Adrenal gland (tissue), 12 donors: Measurements from ENCODE around the gene CTAGE9. TPM values are rescaled to one million over a fixed set of nuclear protein-coding genes. Genes with fewer than 3 reads are reported as not detected.
"Not testable (repeated sequence)": the region's sequence is repeated elsewhere in the genome, so short reads cannot be mapped to it uniquely, and the experiment has no call there.

ENCODE experiments used
- DNase-seq, 7 donors: peaks; one replicate each; pipeline ENCODE4 v3.0.0-alpha.2; 2019 to 2020
- H3K27ac ChIP-seq, 5 donors: fragments of 200-600 bp; sonication (generic) in 4 of 5; 1 replicate in 3 of 5; 2 replicates in 2 of 5; pipeline versions ENCODE4 v1.5.1 to v1.8.0; 2016 to 2020; ENCODE audit warnings: mild to moderate bottlenecking in 1 of 5
- H3K27me3 ChIP-seq: fragments of 200-600 bp; 2 replicates; pipeline ENCODE4 v1.8.0; 2021
- H3K36me3 ChIP-seq, 2 donors: fragments of 200-600 bp; replicated peaks in 1 of 2; 1 replicate in 1 of 2; 2 replicates in 1 of 2; pipeline versions ENCODE4 v1.5.1 to v1.8.0; 2018 to 2022
- H3K4me1 ChIP-seq, 2 donors: fragments of 200-600 bp; replicated peaks in 1 of 2; 1 replicate in 1 of 2; 2 replicates in 1 of 2; pipeline versions ENCODE4 v1.5.1 to v1.8.0; 2018 to 2021
- H3K4me3 ChIP-seq, 4 donors: fragments of 200-600 bp; sonication (generic) in 3 of 4; one replicate each; pipeline ENCODE4 v1.5.1; 2016 to 2018
- H3K9me3 ChIP-seq, 3 donors: fragments of 200-600 bp; sonication (generic) in 1 of 3; replicated peaks in 1 of 3; 1 replicate in 2 of 3; 2 replicates in 1 of 3; pipeline versions ENCODE4 v1.5.1 to v1.8.0; 2016 to 2021
- POLR2A ChIP-seq, 2 donors: fragments of 450-650 bp; IDR thresholded peaks; one replicate each; pipeline ENCODE4 v1.6.1; 2017; ENCODE audit warnings: antibody characterized with exemption in 2 of 2, mild to moderate bottlenecking in 2 of 2, moderate library complexity in 1 of 2
- WGBS, 4 donors: extraction: QIAGEN DNeasy Blood & Tissue Kit in 2 of 4; methylation state at CpG; one replicate each; pipeline versions ENCODE4 v1.1.5 to v1.1.7; 2013 to 2017; 5-methylcytosine and 5-hydroxymethylcytosine counted together
- intact Hi-C, 2 donors: fragments of 100-400 bp; cut with DNase I; formaldehyde crosslinking; loops; one replicate each; pipeline versions ENCODE4 v1.14.1 to v1.15.0; 2022 to 2023
- polyA plus RNA-seq, 3 donors: library from polyadenylated mRNA; stranded (reverse); fragments of 200-250 nt in 2 of 3; fragments of 350-450 nt in 1 of 3; fragmentation: Illumina TruSeq in 1 of 3; extraction: RNeasy Lipid Tissue Mini Kit (QIAGEN cat#74804) in 1 of 3; gene quantifications; one replicate each; pipeline ENCODE4 v1.2.3, GENCODE V29; 2013 to 2014
- total RNA-seq, 9 donors: library from RNA; depleted of rRNA in 4 of 9; stranded (reverse); fragments of >200 nt in 4 of 9; fragments of 120-200 nt in 1 of 9; fragmentation: NEBNext Ultra II Directional in 1 of 9; extraction: Animal tissue kit (Norgen Biotek cat#: 25700) in 1 of 9; gene quantifications; one replicate each; pipeline versions ENCODE4 v1.1.0 to v1.2.4, GENCODE V29; 2013 to 2023
- TF ChIP-seq, protein P1 (sequence below), 6 experiments: fragments of 450-650 bp in 4 of 6; fragments of 200-600 bp in 2 of 6; sonication (generic) in 1 of 6; IDR thresholded peaks; 1 replicate in 5 of 6; 2 replicates in 1 of 6; pipeline versions ENCODE4 v1.5.1 to v1.8.0; 2016 to 2021; ENCODE audit warnings: antibody characterized with exemption in 6 of 6, mild to moderate bottlenecking in 2 of 6, moderate library complexity in 1 of 6
- donor health status: healthy with polysubstance abuse.
- donor health status: Bipolar disorder and iron deficiency.
- donor health status: DM: yes; HTN: yes; CAD: no.
- donor health status: DM: no; HTN: no; CAD: no.
- donor health status: DM: no; HTN: no; CAD: no.
- donor health status: DM: yes; HTN: yes; CAD: no.

CTAGE9 gene
- total and polyA plus RNA-seq, 12 donors, result not detected

DNA sequence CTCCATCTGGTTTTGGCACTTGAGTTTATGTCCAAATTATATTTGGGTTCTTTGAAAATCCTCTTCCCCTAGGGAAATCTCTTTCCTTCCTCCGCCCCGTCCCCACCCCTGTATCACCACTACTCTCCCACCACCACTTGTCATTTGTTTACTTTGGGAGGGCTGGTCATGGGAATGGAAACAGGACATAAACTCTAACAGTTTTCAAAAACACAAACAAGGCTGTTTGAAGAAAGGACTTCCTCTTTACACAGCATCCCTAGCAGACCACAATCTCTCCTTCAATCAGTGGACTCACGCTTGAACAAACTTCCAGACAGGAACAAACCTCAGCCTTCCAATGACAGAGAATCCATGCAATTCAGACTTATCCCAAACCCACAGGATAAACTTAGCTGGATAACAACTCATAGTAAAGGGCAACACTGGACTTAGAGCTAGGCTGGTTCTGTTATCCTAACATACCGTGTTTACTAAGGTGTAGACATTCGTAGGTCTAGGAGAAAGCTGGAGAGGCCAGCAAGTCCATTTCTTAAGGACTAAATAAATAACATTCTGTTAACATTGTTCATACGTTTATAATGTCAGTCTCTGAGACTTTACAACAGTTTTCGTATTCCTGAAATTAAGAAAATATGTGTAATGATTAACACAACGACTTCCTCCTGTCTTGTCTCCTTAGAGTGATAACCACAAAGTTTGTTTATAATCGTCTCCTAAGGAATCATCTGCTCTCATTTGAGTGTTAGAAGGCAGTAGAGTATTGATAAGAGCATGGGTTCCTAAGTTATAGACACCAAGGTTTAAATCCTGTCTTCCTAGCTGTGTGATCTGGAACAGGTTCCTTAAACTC lies 44.1 kb upstream of the CTAGE9 start:
- intact Hi-C loops, result no loop called here

DNA sequence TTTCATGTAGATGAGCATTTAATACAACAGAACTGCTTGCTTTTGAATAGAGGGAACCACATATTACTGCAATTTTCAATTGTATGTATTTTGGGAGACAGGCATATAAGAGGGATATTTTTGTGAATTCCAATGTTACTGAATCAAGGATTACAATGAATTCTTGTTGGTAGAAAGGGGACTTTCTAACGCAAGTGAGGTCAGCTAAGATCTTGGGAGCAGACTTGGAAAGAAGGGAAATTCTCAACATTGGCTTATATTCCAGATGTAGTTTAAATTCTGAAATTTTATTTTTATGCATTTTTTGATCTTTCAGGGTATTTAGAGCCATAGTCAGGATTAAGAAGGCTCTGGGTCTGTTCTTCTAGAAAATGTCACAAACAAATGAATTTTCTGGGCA lies 43.3 kb upstream of the CTAGE9 start:
- Histone ChIP-seq H3K4me3 (no peak overlapping the region), H3K4me1 (no peaks in the 10 kb centered on the region), H3K27ac (no peak overlapping the region), H3K27me3 (no peaks in the 10 kb centered on the region), H3K36me3 (no peaks in the 10 kb centered on the region), H3K9me3 (no peaks in the 10 kb centered on the region)
- DNase-seq, result no peak
- 60 to 81% (median 78%) methylated on average over 1 of the region's 1 CpG for WGBS, 4 donors
- TF ChIP-seq, protein P1, sequence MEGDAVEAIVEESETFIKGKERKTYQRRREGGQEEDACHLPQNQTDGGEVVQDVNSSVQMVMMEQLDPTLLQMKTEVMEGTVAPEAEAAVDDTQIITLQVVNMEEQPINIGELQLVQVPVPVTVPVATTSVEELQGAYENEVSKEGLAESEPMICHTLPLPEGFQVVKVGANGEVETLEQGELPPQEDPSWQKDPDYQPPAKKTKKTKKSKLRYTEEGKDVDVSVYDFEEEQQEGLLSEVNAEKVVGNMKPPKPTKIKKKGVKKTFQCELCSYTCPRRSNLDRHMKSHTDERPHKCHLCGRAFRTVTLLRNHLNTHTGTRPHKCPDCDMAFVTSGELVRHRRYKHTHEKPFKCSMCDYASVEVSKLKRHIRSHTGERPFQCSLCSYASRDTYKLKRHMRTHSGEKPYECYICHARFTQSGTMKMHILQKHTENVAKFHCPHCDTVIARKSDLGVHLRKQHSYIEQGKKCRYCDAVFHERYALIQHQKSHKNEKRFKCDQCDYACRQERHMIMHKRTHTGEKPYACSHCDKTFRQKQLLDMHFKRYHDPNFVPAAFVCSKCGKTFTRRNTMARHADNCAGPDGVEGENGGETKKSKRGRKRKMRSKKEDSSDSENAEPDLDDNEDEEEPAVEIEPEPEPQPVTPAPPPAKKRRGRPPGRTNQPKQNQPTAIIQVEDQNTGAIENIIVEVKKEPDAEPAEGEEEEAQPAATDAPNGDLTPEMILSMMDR (IDR thresholded peaks at IDR 0.05), result no peak
- no peak for TF ChIP-seq POLR2A (IDR thresholded peaks at IDR 0.05)
- intact Hi-C loops, result no loop called here

More for the DNA sequence above, 44.1 kb upstream of the CTAGE9 start:
- no peaks in the 10 kb centered on the region for H3K9me3 ChIP-seq
- 56 to 64% (median 59%) methylated on average over 9 of the region's 9 CpGs for WGBS, 4 donors
- no peak for DNase-seq
- TF ChIP-seq, protein P1 (IDR thresholded peaks at IDR 0.05), result no peak
- TF ChIP-seq POLR2A (IDR thresholded peaks at IDR 0.05), result no peak
- H3K36me3 ChIP-seq, result no peaks in the 10 kb centered on the region
- H3K4me3 ChIP-seq, result no peak overlapping the region
- no peaks in the 10 kb centered on the region for H3K4me1 ChIP-seq
- no peak overlapping the region for H3K27ac ChIP-seq
- H3K27me3 ChIP-seq, result no peaks in the 10 kb centered on the region

DNA sequence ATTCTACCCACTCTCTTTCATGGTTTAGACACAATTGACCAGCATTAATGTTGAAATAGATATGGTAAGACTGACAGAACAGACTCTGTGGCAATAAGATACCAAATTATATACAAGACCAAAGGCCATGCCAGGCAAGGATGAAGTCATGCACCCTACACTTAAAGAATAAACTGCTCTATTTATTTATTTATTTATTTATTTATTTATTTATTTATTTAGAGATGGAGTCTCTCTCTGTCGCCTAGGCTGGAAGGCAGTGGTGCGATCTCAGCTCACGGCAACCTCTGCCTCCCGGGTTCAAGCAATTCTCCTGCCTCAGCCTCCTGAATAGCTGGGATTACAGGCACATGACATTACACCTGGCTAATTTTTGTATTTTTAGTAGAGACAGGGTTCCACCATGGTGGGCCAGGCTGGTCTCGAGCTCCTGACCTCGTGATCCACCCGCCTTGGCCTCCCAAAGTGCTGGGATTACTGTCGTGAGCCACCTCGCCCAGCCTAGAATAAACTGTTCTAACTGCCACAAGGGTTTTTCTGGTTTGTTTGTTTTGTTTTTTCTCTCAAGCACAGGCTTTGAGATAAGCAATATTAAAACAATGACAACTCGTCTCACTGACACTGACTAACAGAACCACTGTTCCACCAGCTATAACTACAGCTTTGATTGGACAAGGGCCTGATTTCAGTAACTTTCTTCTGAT lies 40.3 kb upstream of the CTAGE9 start:
- H3K27me3 ChIP-seq, H3K9me3 ChIP-seq, H3K36me3 ChIP-seq, DNase-seq, H3K27ac ChIP-seq, H3K4me3 ChIP-seq, H3K4me1 ChIP-seq, intact Hi-C loops: not testable (repeated sequence)
- WGBS, 4 donors, result 77 to 90% (median 85%) methylated on average over 10 of the region's 10 CpGs

DNA sequence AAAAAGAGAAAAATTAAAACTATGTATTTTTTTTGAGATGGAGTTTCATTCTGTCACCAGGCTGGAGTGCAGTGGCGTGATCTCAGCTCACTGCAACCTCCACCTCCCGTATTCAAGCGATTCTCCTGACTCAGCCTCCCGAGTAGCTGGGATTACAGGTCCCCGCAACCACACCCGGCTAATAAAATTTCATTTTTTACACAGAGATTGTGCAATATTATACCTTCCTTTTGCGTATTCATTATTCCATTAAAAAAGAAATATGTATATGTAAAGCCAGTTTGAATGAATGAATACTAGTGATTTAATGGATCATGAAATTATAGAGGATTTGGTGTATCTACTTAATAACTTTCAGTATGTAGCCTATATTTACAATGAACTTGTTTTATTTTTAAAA lies 38.2 kb upstream of the CTAGE9 start:
- no peak overlapping the region for H3K4me3 ChIP-seq
- whole genome bisulfite sequencing, 4 donors, result 93 to 96% (median 94%) methylated on average over 7 of the region's 7 CpGs
- H3K27me3 ChIP-seq, result no peaks in the 10 kb centered on the region
- no peaks in the 10 kb centered on the region for H3K36me3 ChIP-seq
- TF ChIP-seq, protein P1 (IDR thresholded peaks at IDR 0.05), result no peak
- TF ChIP-seq POLR2A (IDR thresholded peaks at IDR 0.05), result no peak
- no peaks in the 10 kb centered on the region for H3K9me3 ChIP-seq
- no peak for DNase-seq
- intact Hi-C loops, result no loop called here
- H3K4me1 ChIP-seq, result no peaks in the 10 kb centered on the region
- no peak overlapping the region for H3K27ac ChIP-seq
